IPS-18a (cell line): ENCODE data around the gene SMARCA4.
A peak's percentile ranks its signal among the peaks of the same experiment; 100 is the strongest.

Source experiments
- H3K27ac ChIP-seq: one replicate; pipeline ENCODE4 v1.5.1; 2013; ENCODE audit warnings: low read length
- H3K27me3 ChIP-seq: one replicate; pipeline ENCODE4 v1.6.1; 2013; ENCODE audit warnings: mild to moderate bottlenecking, low read length; ENCODE audit not compliant: control insufficient read depth, insufficient read depth
- H3K36me3 ChIP-seq: one replicate; pipeline ENCODE4 v1.6.1; 2013; ENCODE audit warnings: low read depth, low read length; ENCODE audit not compliant: control insufficient read depth
- H3K4me1 ChIP-seq: one replicate; pipeline ENCODE4 v1.6.1; 2013; ENCODE audit warnings: low read depth, low read length; ENCODE audit not compliant: control insufficient read depth
- H3K4me3 ChIP-seq: one replicate; pipeline ENCODE4 v1.5.1; 2013; ENCODE audit warnings: low read length
- H3K9ac ChIP-seq: one replicate; pipeline ENCODE4 v1.6.1; 2013; ENCODE audit warnings: mild to moderate bottlenecking, low read length, moderate library complexity
- H3K9me3 ChIP-seq: one replicate; pipeline ENCODE4 v1.6.1; 2013; ENCODE audit warnings: low read depth, low read length; ENCODE audit not compliant: control insufficient read depth

The SMARCA4 gene

GRCh38 chr19:10960314-10961072, at the start of gene SMARCA4:
TSS of gene SMARCA4 (plus strand) at chr19:10961030. CDS start at chr19:10984152, 23,122 bp downstream.
- peak within 1 kb of the TSS; percentile 93 for H3K4me3 ChIP-seq
- no peaks in the 10 kb centered on the region for H3K27me3 ChIP-seq
- peak within 1 kb of the TSS; percentile 64 for H3K27ac ChIP-seq
- H3K9me3 ChIP-seq, result no peaks in the 10 kb centered on the region
- peak within 1 kb of the TSS; percentile 94 for H3K9ac ChIP-seq
- no peaks in the 10 kb centered on the region for H3K36me3 ChIP-seq
- peaks cover 5% of the 10 kb centered on the region for H3K4me1 ChIP-seq

GRCh38 chr19:10911579-10912363, 49.1 kb upstream of the SMARCA4 start:
- H3K27me3 ChIP-seq, result no peaks in the 10 kb centered on the region
- H3K4me1 ChIP-seq, result no peaks in the 10 kb centered on the region
- peaks cover 39% of the 10 kb centered on the region for H3K36me3 ChIP-seq
- no peaks in the 10 kb centered on the region for H3K9me3 ChIP-seq
- no peak overlapping the region for H3K4me3 ChIP-seq
- H3K9ac ChIP-seq, result no peak overlapping the region
- H3K27ac ChIP-seq, result no peak overlapping the region

- peaks cover 34% of the 10 kb centered on the region for H3K36me3 ChIP-seq
- H3K27ac ChIP-seq, result no peak overlapping the region
- H3K4me3 ChIP-seq, result no peak overlapping the region
- no peaks in the 10 kb centered on the region for H3K9me3 ChIP-seq
- H3K9ac ChIP-seq, result no peak overlapping the region
- H3K27me3 ChIP-seq, result no peaks in the 10 kb centered on the region
- H3K4me1 ChIP-seq, result no peaks in the 10 kb centered on the region
Measured at GRCh38 chr19:10912619-10913018, 48.2 kb upstream of the SMARCA4 start.

- no peak overlapping the region for H3K9ac ChIP-seq
- no peaks in the 10 kb centered on the region for H3K27me3 ChIP-seq
- no peaks in the 10 kb centered on the region for H3K9me3 ChIP-seq
- H3K4me3 ChIP-seq, result no peak overlapping the region
- H3K4me1 ChIP-seq, result no peaks in the 10 kb centered on the region
- no peak overlapping the region for H3K27ac ChIP-seq
- peaks cover 26% of the 10 kb centered on the region for H3K36me3 ChIP-seq
Measured at GRCh38 chr19:10913716-10914340, 47.0 kb upstream of the SMARCA4 start.

GRCh38 chr19:10915130-10916091, 45.4 kb upstream of the SMARCA4 start:
- H3K27ac ChIP-seq, result no peak overlapping the region
- peaks cover 32% of the 10 kb centered on the region for H3K36me3 ChIP-seq
- H3K4me1 ChIP-seq, result no peaks in the 10 kb centered on the region
- H3K27me3 ChIP-seq, result no peaks in the 10 kb centered on the region
- H3K9me3 ChIP-seq, result no peaks in the 10 kb centered on the region
- no peak overlapping the region for H3K9ac ChIP-seq
- no peak overlapping the region for H3K4me3 ChIP-seq

GRCh38 chr19:10916602-10917001, 44.2 kb upstream of the SMARCA4 start:
- H3K9ac ChIP-seq, result no peak overlapping the region
- no peak overlapping the region for H3K4me3 ChIP-seq
- peaks cover 34% of the 10 kb centered on the region for H3K36me3 ChIP-seq
- no peaks in the 10 kb centered on the region for H3K4me1 ChIP-seq
- H3K27me3 ChIP-seq, result no peaks in the 10 kb centered on the region
- no peak overlapping the region for H3K27ac ChIP-seq
- H3K9me3 ChIP-seq, result no peaks in the 10 kb centered on the region

GRCh38 chr19:10918359-10918758, 42.5 kb upstream of the SMARCA4 start:
- H3K27ac ChIP-seq, result no peak overlapping the region

GRCh38 chr19:10919352-10920287, 41.2 kb upstream of the SMARCA4 start:
- H3K4me1 ChIP-seq, result no peaks in the 10 kb centered on the region
- H3K9ac ChIP-seq, result no peak overlapping the region
- H3K27me3 ChIP-seq, result no peaks in the 10 kb centered on the region
- H3K9me3 ChIP-seq, result no peaks in the 10 kb centered on the region
- H3K27ac ChIP-seq, result no peak overlapping the region
- peaks cover 36% of the 10 kb centered on the region for H3K36me3 ChIP-seq
- no peak overlapping the region for H3K4me3 ChIP-seq

More at GRCh38 chr19:10918359-10918758, 42.5 kb upstream of the SMARCA4 start:
- Histone ChIP-seq H3K36me3 (peaks cover 27% of the 10 kb centered on the region), H3K9ac (no peak overlapping the region), H3K4me3 (no peak overlapping the region), H3K4me1 (no peaks in the 10 kb centered on the region), H3K9me3 (no peaks in the 10 kb centered on the region), H3K27me3 (no peaks in the 10 kb centered on the region)

- Histone ChIP-seq H3K27ac (no peak overlapping the region), H3K9ac (no peak overlapping the region), H3K27me3 (no peaks in the 10 kb centered on the region), H3K9me3 (no peaks in the 10 kb centered on the region), H3K4me1 (no peaks in the 10 kb centered on the region), H3K36me3 (peaks cover 36% of the 10 kb centered on the region), H3K4me3 (no peak overlapping the region)
Measured at GRCh38 chr19:10920288-10920655, 40.6 kb upstream of the SMARCA4 start.

- no peak overlapping the region for H3K4me3 ChIP-seq
- no peaks in the 10 kb centered on the region for H3K27me3 ChIP-seq
- peaks cover 36% of the 10 kb centered on the region for H3K36me3 ChIP-seq
- no peaks in the 10 kb centered on the region for H3K4me1 ChIP-seq
- H3K9me3 ChIP-seq, result no peaks in the 10 kb centered on the region
- H3K9ac ChIP-seq, result no peak overlapping the region
- no peak overlapping the region for H3K27ac ChIP-seq
Measured at GRCh38 chr19:10920781-10921180, 40.0 kb upstream of the SMARCA4 start.
